OCI-LY1 (cell line): ENCODE data around the gene FAM107B.

Source experiments
- CTCF ChIP-seq: fragments of 200-600 bp; sonication (generic), shearing (Covaris generic); IDR thresholded peaks from 2 replicates; pipeline ENCODE4 v1.5.1; 2017; ENCODE audit warnings: mild to moderate bottlenecking, antibody characterized with exemption, low read length, moderate library complexity, mixed read lengths
- EZH2 ChIP-seq: fragments of 200-600 bp; sonication (generic), shearing (Covaris generic); IDR thresholded peaks from 2 replicates; pipeline ENCODE4 v1.8.0; 2017; ENCODE audit warnings: borderline replicate concordance, mixed run types, mild to moderate bottlenecking, antibody characterized with exemption, low read length, moderate library complexity, mixed read lengths

- TF ChIP-seq CTCF (no peak), EZH2 (no peak)
Measured at GRCh38 chr10:14483417-14483816, 291.3 kb downstream of the FAM107B start.
